ENCODE results near the gene DUS3L.

The DUS3L gene

DNA sequence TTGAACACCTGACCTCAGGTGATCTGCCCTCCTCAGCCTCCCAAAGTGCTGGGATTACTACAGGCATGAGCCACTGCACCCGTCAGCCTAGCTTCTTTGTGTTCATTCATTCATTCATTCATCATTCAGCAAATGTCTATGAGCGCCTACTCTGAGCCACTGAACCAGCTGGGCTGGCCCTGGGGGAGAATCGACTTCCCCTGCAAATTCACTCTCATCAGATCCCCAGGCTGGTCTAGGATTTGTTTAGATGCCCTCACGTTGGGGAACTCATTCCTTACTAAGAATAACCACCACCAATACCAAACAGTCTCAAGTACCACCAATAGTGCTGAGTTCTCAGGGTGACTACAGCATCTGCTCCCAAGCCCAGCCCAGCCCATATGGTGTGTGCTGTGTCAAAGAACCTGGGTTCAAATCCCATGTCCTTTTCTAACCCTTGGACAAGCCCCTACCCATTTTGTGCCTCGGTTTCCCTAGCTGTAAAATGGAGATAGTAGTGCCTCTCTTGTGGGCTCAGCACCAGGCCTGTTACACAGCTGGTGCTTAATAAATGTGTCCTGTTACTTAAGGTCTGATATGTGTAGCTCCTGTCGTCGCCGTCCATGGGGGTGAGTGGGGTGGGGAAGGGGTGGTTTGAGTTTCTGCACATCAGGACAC lies 30.7 kb upstream of the DUS3L start:
- no peak for DNase-seq

DNA sequence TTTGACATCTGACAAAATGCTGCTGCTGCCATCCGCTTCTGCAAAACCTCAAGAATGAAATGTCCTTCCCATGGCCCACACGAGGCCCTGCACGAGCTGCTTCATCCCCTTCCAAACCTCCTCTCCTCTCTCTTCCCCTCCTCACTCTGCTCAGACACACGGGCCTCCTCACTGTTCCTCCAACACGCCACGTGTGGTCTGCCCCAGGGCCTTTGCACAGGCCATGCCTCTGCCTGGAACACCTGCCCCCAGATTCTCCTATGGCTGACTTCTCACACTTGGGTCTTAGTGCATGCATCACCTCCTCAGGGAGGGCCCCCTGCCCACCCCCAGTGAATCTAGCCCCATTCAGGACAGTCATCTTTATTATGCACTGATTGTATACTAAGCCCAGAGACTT lies 29.8 kb upstream of the DUS3L start:
- DNase-seq = no peak

GRCh38 chr19:5818594-5818993 lies 27.6 kb upstream of the DUS3L start:
- DNase-seq = no peak

DNA sequence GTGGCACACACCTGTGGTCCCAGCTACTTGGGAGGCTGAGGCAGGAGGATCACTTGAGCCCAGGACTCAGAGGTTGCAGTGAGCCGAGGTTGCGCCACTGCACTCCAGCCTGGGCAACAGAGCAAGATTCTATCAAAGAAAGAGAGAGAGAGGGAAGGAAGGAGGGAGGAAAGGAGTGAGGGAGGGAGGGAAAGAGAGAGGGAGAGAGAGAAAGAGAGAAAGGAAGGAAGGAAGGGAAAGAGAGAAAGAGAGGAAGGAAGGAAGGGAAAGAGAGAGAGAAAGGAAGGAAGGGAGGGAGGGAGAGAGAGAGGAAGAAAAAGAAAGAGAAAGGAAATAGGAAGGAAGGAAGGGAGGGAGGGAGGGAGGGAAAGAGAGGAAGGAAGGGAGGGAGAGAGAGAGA lies 26.3 kb upstream of the DUS3L start:
- DNase-seq = no peak

DNA sequence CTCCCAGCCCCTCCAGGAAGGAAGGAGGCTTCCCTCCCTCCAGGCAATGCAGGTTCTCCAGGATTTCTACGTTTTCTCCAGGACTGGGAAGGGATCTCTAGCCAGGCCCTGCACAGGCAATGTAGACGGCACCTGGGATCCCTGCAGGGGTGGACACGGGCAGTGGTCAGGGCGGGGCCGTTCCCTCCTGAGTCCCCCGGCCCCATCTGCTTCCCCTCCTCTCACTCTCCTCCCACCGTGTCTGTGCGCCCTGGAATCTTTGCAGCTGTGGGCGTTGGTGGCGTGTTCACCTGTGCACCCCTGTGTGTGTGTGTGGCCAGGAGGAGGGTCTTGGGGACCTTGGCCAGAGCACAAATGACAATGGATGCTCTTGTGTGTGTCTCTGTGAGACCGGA lies 23.9 kb upstream of the DUS3L start:
- DNase-seq = no peak

- no peak for DNase-seq
Observed at GRCh38 chr19:5814123-5814851, 23.3 kb upstream of the DUS3L start.

DNA sequence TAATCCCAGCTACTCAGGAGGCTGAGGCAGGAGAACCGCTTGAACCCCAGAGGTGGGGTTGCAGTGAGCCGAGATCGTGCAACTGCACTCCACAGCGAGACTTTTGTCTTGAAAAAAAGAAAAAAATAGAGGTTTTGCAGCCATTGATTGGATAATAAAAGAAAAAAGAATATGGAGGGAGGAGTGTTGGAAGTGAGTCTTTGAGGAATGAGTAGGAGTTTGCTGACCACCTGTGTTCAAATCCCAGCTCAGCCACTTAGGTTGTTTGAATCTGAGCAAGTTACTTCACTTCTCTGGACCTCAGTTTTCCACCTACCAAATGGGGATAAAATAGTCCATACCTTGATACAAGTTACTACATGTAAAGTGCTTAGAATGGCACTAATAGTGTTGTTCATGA lies 20.2 kb upstream of the DUS3L start:
- DNase-seq = no peak

- DNase-seq = no peak
Observed at GRCh38 chr19:5809469-5809868, 18.5 kb upstream of the DUS3L start.

DNA sequence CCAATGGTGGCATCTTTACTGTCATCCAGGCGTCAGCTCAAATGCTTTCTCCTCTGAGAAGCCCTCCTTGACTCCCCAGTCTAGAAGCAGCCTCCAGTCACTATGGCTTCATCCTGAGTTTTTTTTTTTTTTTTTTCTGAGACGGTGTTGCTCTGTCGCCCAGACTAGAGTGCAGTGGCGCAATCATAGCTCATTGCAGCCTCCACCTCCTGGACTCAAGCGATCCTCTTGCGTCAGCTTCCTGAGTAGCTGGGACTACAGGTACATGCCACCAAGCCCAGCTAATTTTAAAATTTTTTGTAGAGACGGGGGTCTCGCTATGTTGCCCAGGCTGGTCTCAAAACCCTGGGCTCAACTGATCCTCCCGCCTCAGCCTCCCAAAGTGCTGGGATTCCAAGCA lies 18.1 kb upstream of the DUS3L start:
- DNase-seq = no peak

- DNase-seq = no peak
Observed at GRCh38 chr19:5808120-5808816, 17.3 kb upstream of the DUS3L start.

DNA sequence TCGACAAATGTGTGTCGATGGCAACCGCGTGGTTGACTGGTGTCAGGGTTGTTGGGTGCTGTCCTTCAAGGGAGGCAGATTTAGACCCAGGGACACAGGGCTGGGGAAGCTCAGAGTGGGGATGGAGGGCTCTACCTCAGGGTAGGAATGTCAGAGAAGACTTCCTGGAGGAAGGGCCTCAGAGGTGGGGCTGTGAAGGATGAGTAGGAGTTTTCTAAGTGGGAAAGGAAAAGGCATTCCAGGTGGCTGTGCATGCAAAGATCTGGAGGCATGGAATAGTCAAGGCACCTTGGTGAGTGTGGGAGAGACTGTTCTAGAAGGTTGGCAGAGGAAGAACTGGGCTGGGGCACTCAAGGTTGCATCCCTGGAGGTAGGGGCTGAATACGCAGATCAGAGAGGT lies 15.9 kb upstream of the DUS3L start:
- no peak for DNase-seq

DNA sequence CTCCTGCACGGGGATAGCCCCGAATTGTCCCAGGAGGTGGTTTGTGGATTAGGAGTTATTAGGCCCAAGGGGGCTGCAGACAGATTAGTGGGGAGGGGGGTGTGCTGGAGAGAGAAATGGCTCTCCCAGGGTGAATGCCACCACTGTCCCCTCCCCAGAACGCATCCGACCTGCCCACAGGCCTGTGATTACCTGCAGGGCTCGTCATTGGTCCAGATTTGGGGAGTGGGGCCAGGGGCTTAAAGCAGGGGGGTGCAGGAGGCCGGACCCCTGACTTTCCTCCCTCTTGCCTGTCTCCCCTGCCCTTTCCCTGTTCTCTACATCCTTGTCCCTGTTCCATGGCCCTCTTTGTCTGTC lies 15.1 kb upstream of the DUS3L start:
- no peak for DNase-seq

DNA sequence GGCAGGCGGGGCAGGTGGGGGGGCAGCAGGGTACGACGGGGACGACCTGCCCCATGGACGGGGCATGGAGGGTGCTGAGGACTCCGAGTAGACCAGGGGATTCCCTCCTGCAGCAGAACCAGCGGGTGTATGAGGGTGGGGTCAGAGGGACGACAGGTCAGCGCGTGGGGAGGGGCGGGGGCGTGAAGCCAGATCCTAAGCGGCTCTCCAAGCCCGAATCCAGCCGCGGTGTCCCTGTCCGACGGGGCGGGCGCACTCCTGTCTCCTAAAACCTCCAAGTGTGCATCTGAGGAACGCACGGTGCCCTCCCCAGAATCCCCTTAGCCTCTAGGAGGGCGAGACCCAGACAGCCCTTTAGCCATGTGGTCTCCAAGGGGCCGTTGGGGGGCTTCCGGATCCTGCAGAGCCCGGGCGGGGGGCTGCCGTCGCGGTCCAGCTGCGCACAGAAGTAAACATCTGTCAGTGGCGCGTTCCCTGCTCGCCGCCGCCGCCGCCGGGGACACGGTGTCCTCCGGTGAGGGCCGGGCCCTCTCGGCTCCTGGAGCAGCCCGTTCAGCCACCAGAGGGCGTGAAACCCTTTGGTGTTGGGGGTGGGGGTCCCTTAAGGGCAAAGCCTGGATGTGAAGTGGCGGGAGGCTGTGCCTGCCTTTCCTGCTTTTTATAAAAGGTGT lies 14.6 kb upstream of the DUS3L start:
- DNase-seq = peak; percentile 50 to 77 (median 60)

DNA sequence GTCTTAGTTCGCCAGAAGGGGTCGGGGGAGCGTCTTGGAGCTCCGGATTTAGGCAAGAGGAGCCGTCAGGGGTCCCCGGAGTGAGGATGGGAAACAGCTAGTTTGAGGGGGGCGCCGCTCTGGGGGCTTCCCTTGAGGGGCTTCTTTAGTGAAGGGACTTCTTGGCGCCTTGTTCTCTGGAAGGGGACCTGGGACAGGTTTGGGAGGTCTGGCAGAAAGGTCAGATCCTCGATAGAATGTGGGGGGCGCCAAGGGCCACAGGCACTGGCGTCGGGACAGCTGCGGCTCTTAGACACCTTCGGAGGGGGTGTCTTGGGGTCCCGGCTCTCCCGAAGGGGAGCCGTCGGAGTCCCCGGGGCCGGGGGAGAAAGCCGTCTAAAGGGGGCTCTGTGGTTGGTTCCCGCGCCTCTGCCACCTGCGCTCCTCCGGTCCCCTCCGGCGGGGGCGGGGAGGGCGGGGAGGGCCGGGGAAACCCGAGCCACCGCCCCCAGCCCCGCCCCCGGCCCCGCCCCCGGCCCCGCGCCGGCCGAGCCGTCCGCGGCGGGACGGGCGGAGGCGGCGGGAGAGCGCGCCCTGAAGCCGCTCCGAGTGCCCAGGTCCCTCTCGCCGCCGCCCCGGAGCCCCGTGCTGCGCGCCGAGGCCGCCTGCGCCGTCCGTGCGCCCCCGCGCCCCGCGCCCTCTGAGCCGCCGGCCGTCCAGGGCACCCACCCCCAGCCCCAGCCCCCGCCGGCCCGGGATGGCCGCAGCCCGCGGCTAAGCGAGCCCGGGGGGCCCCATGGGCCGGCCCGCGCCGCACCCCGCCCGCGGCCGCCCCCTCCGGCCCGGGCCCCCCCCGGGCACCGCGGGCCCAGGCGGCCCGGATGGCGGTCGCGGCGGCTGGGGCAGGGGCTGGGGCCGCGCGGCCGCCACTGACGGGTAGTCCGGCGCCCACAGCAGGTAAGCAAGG lies 13.8 kb upstream of the DUS3L start, which contains the start of gene NRTN:
TSS of gene NRTN (plus strand) at position 552 of the 946 bp plus-strand sequence. CDS start 19,099 bp downstream, outside the sequence.
- DNase-seq = peak in 1 of 4 experiments; percentile 31

- DNase-seq = peak; percentile 92 to 96 (median 94)
Observed at GRCh38 chr19:5803752-5804515, 13.0 kb upstream of the DUS3L start.

- DNase-seq = no peak
Observed at GRCh38 chr19:5803441-5803751, 12.4 kb upstream of the DUS3L start.

- DNase-seq = no peak
Observed at GRCh38 chr19:5801796-5802619, 11.0 kb upstream of the DUS3L start.

GRCh38 chr19:5800361-5801270 lies 9.7 kb upstream of the DUS3L start:
- no peak for DNase-seq

Measured in suppressor macrophage (primary cell).